Left renal cortex interstitium (tissue), 4 donors: ENCODE data around the gene CCSER1. TPM values are rescaled to one million over a fixed set of nuclear protein-coding genes. Genes with fewer than 3 reads are reported as not detected.
"Not testable (repeated sequence)": the region's sequence is repeated elsewhere in the genome, so short reads cannot be mapped to it uniquely, and the experiment has no call there.

Experiments used
- DNase-seq, 4 donors: peaks; one replicate each; pipeline ENCODE4 v3.0.0-alpha.2; 2013; ENCODE audit warnings: low read depth in 4 of 4, low spot score in 2 of 4, missing footprints in 1 of 4
- polyA plus RNA-seq, 4 donors: library from polyadenylated mRNA; unstranded; fragments of 120-200 nt; gene quantifications; one replicate each; pipeline ENCODE4 v1.2.1, GENCODE V29; 2013; ENCODE audit not compliant: insufficient read length in 4 of 4

Gene CCSER1
- polyA plus RNA-seq, 4 donors, result 15.9 to 24.0 (median 18.5) TPM

GRCh38 chr4:91436556-91436955, 1309.4 kb downstream of the CCSER1 start:
- DNase-seq, result no peak

GRCh38 chr4:91447168-91447567, 1320.0 kb downstream of the CCSER1 start:
- DNase-seq, result no peak

GRCh38 chr4:91448668-91449330, 1321.6 kb downstream of the CCSER1 start:
- no peak for DNase-seq

GRCh38 chr4:91454111-91454510, 1326.9 kb downstream of the CCSER1 start:
- no peak for DNase-seq

GRCh38 chr4:91462566-91462965, 1335.4 kb downstream of the CCSER1 start:
- not testable (repeated sequence) for DNase-seq

GRCh38 chr4:91470671-91471070, 1343.5 kb downstream of the CCSER1 start:
- no peak for DNase-seq

GRCh38 chr4:91471280-91471679, 1344.1 kb downstream of the CCSER1 start:
- DNase-seq, result no peak

- DNase-seq, result no peak
Observed at GRCh38 chr4:91472046-91472445, 1344.9 kb downstream of the CCSER1 start.

- DNase-seq, result no peak
Observed at GRCh38 chr4:91485415-91485814, 1358.2 kb downstream of the CCSER1 start.

- no peak for DNase-seq
Observed at GRCh38 chr4:91488946-91489345, 1361.8 kb downstream of the CCSER1 start.

GRCh38 chr4:91497892-91498291, 1370.7 kb downstream of the CCSER1 start:
- DNase-seq, result no peak

- no peak for DNase-seq
Observed at GRCh38 chr4:91502365-91502764, 1375.2 kb downstream of the CCSER1 start.

GRCh38 chr4:91513326-91513725, 1386.1 kb downstream of the CCSER1 start:
- no peak for DNase-seq

- DNase-seq, result no peak
Observed at GRCh38 chr4:91519155-91519554, 1392.0 kb downstream of the CCSER1 start.

GRCh38 chr4:91525621-91526020, 1398.4 kb downstream of the CCSER1 start:
- no peak for DNase-seq

- no peak for DNase-seq
Observed at GRCh38 chr4:91527056-91527455, 1399.9 kb downstream of the CCSER1 start.

- DNase-seq, result no peak
Observed at GRCh38 chr4:91567594-91567993, 1440.4 kb downstream of the CCSER1 start.

- no peak for DNase-seq
Observed at GRCh38 chr4:91577864-91578263, 1450.7 kb downstream of the CCSER1 start.

- no peak for DNase-seq
Observed at GRCh38 chr4:91590260-91590659, 1463.1 kb downstream of the CCSER1 start.

- no peak for DNase-seq
Observed at GRCh38 chr4:91592125-91592524, 1464.9 kb downstream of the CCSER1 start.

GRCh38 chr4:91596718-91597117, 1469.5 kb downstream of the CCSER1 start:
- no peak for DNase-seq

GRCh38 chr4:91598696-91599095, 1471.5 kb downstream of the CCSER1 start:
- DNase-seq, result no peak

- no peak for DNase-seq
Observed at GRCh38 chr4:91600301-91600700, 1473.1 kb downstream of the CCSER1 start.
